Thyroid gland (tissue), 4 donors: Measurements from ENCODE around the gene CAMK2G.

Source experiments
- CTCF ChIP-seq, 6 experiments: fragments of 200-600 bp in 3 of 6; fragments of 450-650 bp in 3 of 6; sonication (generic) in 3 of 6; IDR thresholded peaks; one replicate each; pipeline ENCODE4 v1.5.1; 2016 to 2019; ENCODE audit warnings: antibody characterized with exemption in 6 of 6, mild to moderate bottlenecking in 2 of 6, inconsistent platforms in 1 of 6, moderate library complexity in 1 of 6
- POLR2A ChIP-seq, 2 donors: fragments of 450-650 bp; IDR thresholded peaks; one replicate each; pipeline ENCODE4 v1.6.1; 2017; ENCODE audit warnings: antibody characterized with exemption in 2 of 2, mild to moderate bottlenecking in 2 of 2, moderate library complexity in 1 of 2

- TF ChIP-seq CTCF (IDR thresholded peaks at IDR 0.05) (peak in 2 of 6 experiments; percentile 10 to 12), POLR2A (IDR thresholded peaks at IDR 0.05) (no peak)
Observed at GRCh38 chr10:73887294-73888039, 13.1 kb upstream of the CAMK2G start.
